Mesenchymal stem cell (in vitro differentiated cells and primary cell): ENCODE measurements around the gene PUS10.

Source experiments
- DNase-seq: peaks from one replicate; pipeline ENCODE4 v3.0.0-alpha.2; 2013
- H2AFZ ChIP-seq: one replicate; pipeline ENCODE4 v1.6.1; 2013; ENCODE audit warnings: low read depth, mild to moderate bottlenecking, control low read depth, inconsistent platforms, low read length, moderate library complexity
- H2AK5ac ChIP-seq: 2 replicates; pipeline ENCODE4 v1.6.1; 2013; ENCODE audit warnings: low read length, moderate library complexity, mild to moderate bottlenecking, inconsistent platforms; ENCODE audit not compliant: severe bottlenecking
- H2BK120ac ChIP-seq: one replicate; pipeline ENCODE4 v1.6.1; 2013; ENCODE audit warnings: low read depth, mild to moderate bottlenecking, inconsistent platforms, low read length, moderate library complexity
- H2BK12ac ChIP-seq, 2 experiments: one replicate each; pipeline ENCODE4 v1.6.1; 2013; ENCODE audit warnings: inconsistent platforms in 2 of 2, low read length in 2 of 2, mild to moderate bottlenecking in 2 of 2, moderate library complexity in 2 of 2, control low read depth in 1 of 2
- H2BK15ac ChIP-seq: one replicate; pipeline ENCODE4 v1.6.1; 2013; ENCODE audit warnings: mild to moderate bottlenecking, low read depth, inconsistent platforms; ENCODE audit not compliant: poor library complexity, severe bottlenecking
- H2BK5ac ChIP-seq: 2 replicates; pipeline ENCODE4 v1.6.1; 2013; ENCODE audit warnings: low read depth, mild to moderate bottlenecking, low read length, control low read depth, inconsistent platforms; ENCODE audit not compliant: poor library complexity, severe bottlenecking
- H3K14ac ChIP-seq, 2 experiments: one replicate each; pipeline ENCODE4 v1.6.1; 2013; ENCODE audit warnings: inconsistent platforms in 2 of 2, low read length in 2 of 2, control low read depth in 1 of 2, mild to moderate bottlenecking in 1 of 2, moderate library complexity in 1 of 2
- H3K18ac ChIP-seq, 2 experiments: one replicate each; pipeline ENCODE4 v1.6.1; 2013; ENCODE audit warnings: inconsistent platforms in 2 of 2, low read length in 2 of 2, control low read depth in 1 of 2, low read depth in 1 of 2, mild to moderate bottlenecking in 1 of 2
- H3K23ac ChIP-seq, 2 experiments: one replicate each; pipeline ENCODE4 v1.6.1; 2013; ENCODE audit warnings: inconsistent platforms in 2 of 2, low read length in 2 of 2, mild to moderate bottlenecking in 2 of 2, moderate library complexity in 2 of 2, control low read depth in 1 of 2
- H3K27ac ChIP-seq: 2 replicates; pipeline ENCODE4 v1.5.1; 2013; ENCODE audit warnings: mild to moderate bottlenecking, moderate library complexity, low read length, control low read depth, inconsistent platforms; ENCODE audit not compliant: poor library complexity, severe bottlenecking
- H3K27me3 ChIP-seq, 2 experiments: 2 replicates each; pipeline versions ENCODE4 v1.6.1 to v1.7.0; 2013; ENCODE audit warnings: low read length in 2 of 2, mild to moderate bottlenecking in 2 of 2, moderate library complexity in 2 of 2, control low read depth in 1 of 2, inconsistent platforms in 1 of 2; ENCODE audit not compliant: control insufficient read depth in 1 of 2, insufficient read depth in 1 of 2
- H3K36me3 ChIP-seq, 2 experiments: 2 replicates each; pipeline versions ENCODE4 v1.6.1 to v1.7.0; 2013; ENCODE audit warnings: low read length in 2 of 2, control low read depth in 1 of 2, inconsistent platforms in 1 of 2, low read depth in 1 of 2, mild to moderate bottlenecking in 1 of 2; ENCODE audit not compliant: insufficient read depth in 2 of 2, control insufficient read depth in 1 of 2
- H3K4ac ChIP-seq, 2 experiments: one replicate each; pipeline ENCODE4 v1.6.1; 2013; ENCODE audit warnings: inconsistent platforms in 2 of 2, low read length in 2 of 2, mild to moderate bottlenecking in 2 of 2, moderate library complexity in 2 of 2, control low read depth in 1 of 2, low read depth in 1 of 2
- H3K4me1 ChIP-seq: 2 replicates; pipeline ENCODE4 v1.6.1; 2013; ENCODE audit warnings: low read depth, low read length, control low read depth; ENCODE audit not compliant: control insufficient read depth, insufficient read depth
- H3K4me2 ChIP-seq: 2 replicates; pipeline ENCODE4 v1.6.1; 2013; ENCODE audit warnings: low read length, mild to moderate bottlenecking, inconsistent platforms; ENCODE audit not compliant: poor library complexity, severe bottlenecking
- H3K4me3 ChIP-seq, 2 experiments: 2 replicates each; pipeline versions ENCODE4 v1.5.1 to v1.7.0; 2013; ENCODE audit warnings: low read length in 2 of 2, mild to moderate bottlenecking in 2 of 2, control low read depth in 1 of 2, low read depth in 1 of 2; ENCODE audit not compliant: insufficient read depth in 1 of 2
- H3K79me1 ChIP-seq: replicated peaks from 2 replicates; pipeline ENCODE4 v1.6.1; 2013; ENCODE audit warnings: mild to moderate bottlenecking, control low read depth, low read length, inconsistent platforms; ENCODE audit not compliant: poor library complexity, severe bottlenecking
- H3K9ac ChIP-seq: 2 replicates; pipeline ENCODE4 v1.7.0; 2013; ENCODE audit warnings: mild to moderate bottlenecking, low read length, moderate library complexity
- H3K9me3 ChIP-seq: 2 replicates; pipeline ENCODE4 v1.7.0; 2013; ENCODE audit warnings: mild to moderate bottlenecking, low read length; ENCODE audit not compliant: control insufficient read depth
- H4K8ac ChIP-seq: one replicate; pipeline ENCODE4 v1.6.1; 2013; ENCODE audit warnings: inconsistent platforms, mild to moderate bottlenecking, low read length, moderate library complexity
- H4K91ac ChIP-seq: one replicate; pipeline ENCODE4 v1.6.1; 2013; ENCODE audit warnings: mild to moderate bottlenecking, low read length, inconsistent platforms
- WGBS: methylation state at CpG from one replicate; pipeline ENCODE4 v1.1.7; 2013; ENCODE audit warnings: mixed read lengths; 5-methylcytosine and 5-hydroxymethylcytosine counted together

The PUS10 gene

GRCh38 chr2:61009355-61009754, 8.7 kb downstream of the PUS10 start:
- H2AFZ ChIP-seq, result no peak overlapping the region
- H4K8ac ChIP-seq, result no peak overlapping the region
- no peak for DNase-seq
- H2BK5ac ChIP-seq, result no peak overlapping the region
- no peaks in the 10 kb centered on the region for H3K9me3 ChIP-seq
- no peaks in the 10 kb centered on the region for H3K27me3 ChIP-seq
- no peak overlapping the region for H3K23ac ChIP-seq
- no peak overlapping the region for H3K14ac ChIP-seq
- no peak overlapping the region for H2AK5ac ChIP-seq
- no peak overlapping the region for H3K27ac ChIP-seq
- no peak overlapping the region for H2BK15ac ChIP-seq
- peaks cover 5% of the 10 kb centered on the region for H3K79me1 ChIP-seq
- H3K4me3 ChIP-seq, result no peak overlapping the region
- no peak overlapping the region for H4K91ac ChIP-seq
- no peak overlapping the region for H3K4me2 ChIP-seq
- H3K18ac ChIP-seq, result no peak overlapping the region
- H3K4ac ChIP-seq, result no peak overlapping the region
- H2BK12ac ChIP-seq, result no peak overlapping the region
- H3K9ac ChIP-seq, result no peak overlapping the region
- peaks cover 5% of the 10 kb centered on the region for H3K4me1 ChIP-seq
- no peak overlapping the region for H2BK120ac ChIP-seq
- no peaks in the 10 kb centered on the region for H3K36me3 ChIP-seq

- Histone ChIP-seq H3K79me1 (no peaks in the 10 kb centered on the region), H3K9me3 (no peaks in the 10 kb centered on the region), H3K4me1 (peaks cover 2% of the 10 kb centered on the region), H3K14ac (no peak overlapping the region), H2BK120ac (no peak overlapping the region), H3K4me2 (no peak overlapping the region), H3K27me3 (no peaks in the 10 kb centered on the region), H2BK15ac (no peak overlapping the region), H3K9ac (no peak overlapping the region), H3K27ac (no peak overlapping the region), H3K23ac (no peak overlapping the region), H3K18ac (no peak overlapping the region), H4K91ac (no peak overlapping the region), H3K36me3 (no peaks in the 10 kb centered on the region), H2AFZ (no peak overlapping the region), H3K4me3 (no peak overlapping the region), H2AK5ac (no peak overlapping the region), H4K8ac (no peak overlapping the region), H2BK12ac (no peak overlapping the region), H2BK5ac (no peak overlapping the region), H3K4ac (no peak overlapping the region)
- no peak for DNase-seq
These were observed 11.5 kb downstream of the PUS10 start for GRCh38 chr2:61006486-61007105.

DNA sequence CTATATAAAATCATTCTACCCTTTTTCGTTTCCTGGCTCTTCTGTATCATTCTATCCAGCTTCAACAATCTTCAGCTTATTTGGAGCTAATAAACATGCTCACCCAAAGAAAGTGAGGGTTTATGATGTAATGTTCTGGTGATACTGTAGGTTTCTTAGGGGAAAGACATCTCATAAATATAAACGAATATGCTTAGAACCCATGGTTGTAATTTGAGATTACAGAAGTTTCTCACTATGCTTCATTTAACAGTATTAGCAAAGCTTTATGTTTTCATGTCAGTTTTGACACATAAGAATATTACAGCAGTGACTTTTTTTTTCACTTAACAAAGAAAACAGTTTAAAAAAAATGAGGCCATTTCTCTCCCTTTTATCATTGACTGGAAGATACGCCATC, 12.3 kb downstream of the PUS10 start:
- Histone ChIP-seq H2AK5ac (no peak overlapping the region), H2AFZ (no peak overlapping the region), H4K91ac (no peak overlapping the region), H3K9ac (no peak overlapping the region), H2BK120ac (no peak overlapping the region), H3K4ac (no peak overlapping the region), H3K79me1 (no peaks in the 10 kb centered on the region), H4K8ac (no peak overlapping the region), H3K36me3 (no peaks in the 10 kb centered on the region), H3K27ac (no peak overlapping the region), H3K4me2 (no peak overlapping the region), H3K18ac (no peak overlapping the region), H3K27me3 (no peaks in the 10 kb centered on the region), H3K23ac (no peak overlapping the region), H2BK12ac (no peak overlapping the region), H3K14ac (no peak overlapping the region), H3K4me1 (peaks cover 2% of the 10 kb centered on the region), H2BK5ac (no peak overlapping the region), H3K4me3 (no peak overlapping the region), H3K9me3 (no peaks in the 10 kb centered on the region), H2BK15ac (no peak overlapping the region)
- 98% methylated on average over 2 of the region's 3 CpGs for WGBS
- no peak for DNase-seq

GRCh38 chr2:60998628-60999545, 19.2 kb downstream of the PUS10 start:
- H3K27me3 ChIP-seq, result no peaks in the 10 kb centered on the region
- no peak overlapping the region for H3K9ac ChIP-seq
- no peak overlapping the region for H2AFZ ChIP-seq
- no peak overlapping the region for H3K27ac ChIP-seq
- no peak overlapping the region for H3K18ac ChIP-seq
- no peaks in the 10 kb centered on the region for H3K36me3 ChIP-seq
- peak; percentile 63 for DNase-seq
- H3K4me1 ChIP-seq, result no peaks in the 10 kb centered on the region
- H2BK5ac ChIP-seq, result no peak overlapping the region
- H2BK12ac ChIP-seq, result no peak overlapping the region
- no peak overlapping the region for H3K23ac ChIP-seq
- H4K8ac ChIP-seq, result no peak overlapping the region
- no peak overlapping the region for H2BK120ac ChIP-seq
- H3K4ac ChIP-seq, result no peak overlapping the region
- H3K79me1 ChIP-seq, result no peaks in the 10 kb centered on the region
- no peak overlapping the region for H3K14ac ChIP-seq
- H4K91ac ChIP-seq, result no peak overlapping the region
- 83% methylated on average over 2 of the region's 4 CpGs for WGBS
- H3K4me3 ChIP-seq, result no peak overlapping the region
- no peak overlapping the region for H2BK15ac ChIP-seq
- no peak overlapping the region for H3K4me2 ChIP-seq
- no peak overlapping the region for H2AK5ac ChIP-seq
- H3K9me3 ChIP-seq, result no peaks in the 10 kb centered on the region
